ENCODE data around the gene IMP3. TPM values are rescaled to one million over a fixed set of nuclear protein-coding genes. Genes with fewer than 3 reads are reported as not detected.

Gene IMP3
- total and polyA plus RNA-seq, 2 donors from 2014 or later: 52.0 to 95.0 TPM

GRCh38 chr15:75673426-75674235, 33.6 kb upstream of the IMP3 start:
- no peak for TF ChIP-seq CTCF (IDR thresholded peaks at IDR 0.05; ENCODE audit: borderline replicate concordance, extremely low read depth, insufficient read depth)
- no peaks in the 10 kb centered on the region for H3K9me3 ChIP-seq (ENCODE audit: control insufficient read depth in 2 of 3, insufficient read depth in 1 of 3, low read length in 3 of 3)
- H3K4me3 ChIP-seq (ENCODE audit: low read length in 3 of 3): no peak overlapping the region
- no peaks in the 10 kb centered on the region for H3K36me3 ChIP-seq (ENCODE audit: control insufficient read depth in 2 of 3, insufficient read depth in 3 of 3, low read length in 3 of 3)
- peak overlapping the region; percentile 37 to 57 for H3K27ac ChIP-seq (ENCODE audit: low read depth in 2 of 2, low read length in 2 of 2)
- DNase-seq (peak in 4 of 5 donors; percentile 43 to 92 (median 80)), FAIRE-seq (no peak)
- peaks cover 0 to 16% (median 3%) of the 10 kb centered on the region in 3 donors for H3K4me1 ChIP-seq (ENCODE audit: control insufficient read depth in 2 of 3, insufficient read depth in 2 of 3, low read depth in 1 of 3, low read length in 3 of 3)
- no peaks in the 10 kb centered on the region for H3K27me3 ChIP-seq (ENCODE audit: control insufficient read depth, insufficient read depth, low read length)
- H3K9ac ChIP-seq (ENCODE audit: low read length in 3 of 3): no peak overlapping the region
- intact Hi-C loops (cut with DNase I): no loop called here

GRCh38 chr15:75672646-75673425, 32.8 kb upstream of the IMP3 start:
- Histone ChIP-seq H3K36me3 (ENCODE audit: control insufficient read depth in 2 of 3, insufficient read depth in 3 of 3, low read length in 3 of 3) (no peaks in the 10 kb centered on the region), H3K27me3 (ENCODE audit: control insufficient read depth, insufficient read depth, low read length) (no peaks in the 10 kb centered on the region), H3K27ac (ENCODE audit: low read depth in 2 of 2, low read length in 2 of 2) (peak overlapping the region; percentile 37 to 57), H3K4me3 (ENCODE audit: low read length in 3 of 3) (no peak overlapping the region), H3K9ac (ENCODE audit: low read length in 3 of 3) (no peak overlapping the region), H3K9me3 (ENCODE audit: control insufficient read depth in 2 of 3, insufficient read depth in 1 of 3, low read length in 3 of 3) (no peaks in the 10 kb centered on the region), H3K4me1 (ENCODE audit: control insufficient read depth in 2 of 3, insufficient read depth in 2 of 3, low read depth in 1 of 3, low read length in 3 of 3) (peaks cover 0 to 16% (median 3%) of the 10 kb centered on the region in 3 donors)
- TF ChIP-seq CTCF (IDR thresholded peaks at IDR 0.05; ENCODE audit: borderline replicate concordance, extremely low read depth, insufficient read depth): no peak
- no peak for FAIRE-seq
- intact Hi-C loops (cut with DNase I): no loop called here
- DNase-seq: peak in 2 of 5 donors; percentile 33 to 62

GRCh38 chr15:75671730-75672602, 31.9 kb upstream of the IMP3 start:
- DNase-seq (no peak), FAIRE-seq (no peak)
- H3K27ac ChIP-seq (ENCODE audit: low read depth in 2 of 2, low read length in 2 of 2): no peak overlapping the region
- no peak for TF ChIP-seq CTCF (IDR thresholded peaks at IDR 0.05; ENCODE audit: borderline replicate concordance, extremely low read depth, insufficient read depth)
- intact Hi-C loops (cut with DNase I): no loop called here
- H3K27me3 ChIP-seq (ENCODE audit: control insufficient read depth, insufficient read depth, low read length): no peaks in the 10 kb centered on the region
- no peaks in the 10 kb centered on the region for H3K9me3 ChIP-seq (ENCODE audit: control insufficient read depth in 2 of 3, insufficient read depth in 1 of 3, low read length in 3 of 3)
- H3K9ac ChIP-seq (ENCODE audit: low read length in 3 of 3): no peak overlapping the region
- peaks cover 0 to 16% (median 3%) of the 10 kb centered on the region in 3 donors for H3K4me1 ChIP-seq (ENCODE audit: control insufficient read depth in 2 of 3, insufficient read depth in 2 of 3, low read depth in 1 of 3, low read length in 3 of 3)
- H3K4me3 ChIP-seq (ENCODE audit: low read length in 3 of 3): no peak overlapping the region
- H3K36me3 ChIP-seq (ENCODE audit: control insufficient read depth in 2 of 3, insufficient read depth in 3 of 3, low read length in 3 of 3): no peaks in the 10 kb centered on the region
